Spleen (tissue), 11 donors: Measurements from ENCODE around the gene DOCK10. TPM values are rescaled to one million over a fixed set of nuclear protein-coding genes. Genes with fewer than 3 reads are reported as not detected.

Source experiments
- DNase-seq: peaks from one replicate; pipeline ENCODE4 v3.0.0-alpha.2; 2020
- H3K27ac ChIP-seq, 8 donors: fragments of 200-600 bp; sonication (generic) in 7 of 8; 1 replicate in 4 of 8; 2 replicates in 4 of 8; pipeline versions ENCODE4 v1.5.0 to v1.8.0; 2016 to 2021; ENCODE audit warnings: inconsistent platforms in 4 of 8, mild to moderate bottlenecking in 4 of 8, moderate library complexity in 1 of 8
- H3K27me3 ChIP-seq, 7 donors: fragments of 200-600 bp; sonication (generic) in 6 of 7; replicated peaks in 1 of 7; 1 replicate in 4 of 7; 2 replicates in 3 of 7; pipeline versions ENCODE4 v1.5.0 to v1.8.0; 2016 to 2021; ENCODE audit warnings: inconsistent platforms in 3 of 7, mild to moderate bottlenecking in 1 of 7
- H3K36me3 ChIP-seq, 6 donors: fragments of 200-600 bp; sonication (generic) in 5 of 6; 1 replicate in 4 of 6; 2 replicates in 2 of 6; pipeline versions ENCODE4 v1.5.0 to v1.8.0; 2016 to 2021; ENCODE audit warnings: inconsistent platforms in 2 of 6
- H3K4me1 ChIP-seq, 6 donors: fragments of 200-600 bp; sonication (generic) in 5 of 6; 1 replicate in 3 of 6; 2 replicates in 3 of 6; pipeline versions ENCODE4 v1.5.0 to v1.8.0; 2016 to 2021; ENCODE audit warnings: inconsistent platforms in 3 of 6
- H3K4me3 ChIP-seq, 8 donors: fragments of 200-600 bp; sonication (generic) in 7 of 8; 1 replicate in 4 of 8; 2 replicates in 4 of 8; pipeline versions ENCODE4 v1.5.0 to v1.8.0; 2016 to 2021; ENCODE audit warnings: inconsistent platforms in 4 of 8, mild to moderate bottlenecking in 4 of 8, moderate library complexity in 2 of 8
- H3K9me3 ChIP-seq, 8 donors: fragments of 200-600 bp; sonication (generic) in 7 of 8; 1 replicate in 4 of 8; 2 replicates in 4 of 8; pipeline versions ENCODE4 v1.5.0 to v1.8.0; 2016 to 2021; ENCODE audit warnings: inconsistent platforms in 4 of 8
- CTCF ChIP-seq, 11 experiments: fragments of 200-600 bp in 7 of 11; fragments of 450-650 bp in 4 of 11; sonication (generic) in 4 of 11; IDR thresholded peaks in 8 of 11; conservative IDR thresholded peaks in 3 of 11; 1 replicate in 7 of 11; 2 replicates in 4 of 11; pipeline versions ENCODE4 v1.4.0 to v1.8.0; 2016 to 2021; ENCODE audit warnings: antibody characterized with exemption in 11 of 11, inconsistent platforms in 4 of 11, mild to moderate bottlenecking in 1 of 11
- POLR2A ChIP-seq, 3 donors: fragments of 450-650 bp; IDR thresholded peaks; one replicate each; pipeline ENCODE4 v1.5.1; 2017; ENCODE audit warnings: antibody characterized with exemption in 3 of 3, mild to moderate bottlenecking in 1 of 3
- POLR2AphosphoS5 ChIP-seq, 3 donors: sonication (generic); formaldehyde crosslinking; IDR thresholded peaks; one replicate each; pipeline ENCODE4 v1.5.1; 2017; ENCODE audit warnings: antibody characterized with exemption in 3 of 3
- WGBS, 5 donors: extraction: QIAGEN DNeasy Blood & Tissue Kit in 3 of 5; methylation state at CpG; one replicate each; pipeline versions ENCODE4 v1.1.5 to v1.1.7; 2013 to 2018; 5-methylcytosine and 5-hydroxymethylcytosine counted together
- intact Hi-C: fragments of 100-400 bp; cut with DNase I; formaldehyde crosslinking; loops from one replicate; pipeline ENCODE4 v1.15.0; 2023; ENCODE audit warnings: low total_unique reads
- polyA plus RNA-seq, 3 donors: library from polyadenylated mRNA; stranded (reverse); fragments of 200-250 nt; gene quantifications; one replicate each; pipeline ENCODE4 v1.2.1, GENCODE V29; 2013
- total RNA-seq, 7 donors: library from RNA; depleted of rRNA in 3 of 7; stranded (reverse); fragments of >200 nt in 3 of 7; fragmentation: NEBNext Ultra II Directional in 4 of 7; extraction: Animal tissue kit (Norgen Biotek cat#: 25700) in 4 of 7; gene quantifications; one replicate each; pipeline versions ENCODE4 v1.1.0 to v1.2.1, GENCODE V29; 2016 to 2021
- donor health status: healthy with polysubstance abuse.
- donor health status: DM: no; HTN: no; CAD: no; lungs with moderate emphysema.
- donor health status: DM: no; HTN: no; CAD: no.
- donor health status: Bipolar disorder and iron deficiency.
- donor health status: healthy.
- donor health status: DM: no; HTN: no; CAD: no.
- donor health status: DM: yes; HTN: yes; CAD: no.

The DOCK10 gene
- total and polyA plus RNA-seq, 10 donors, result 12.5 to 203 (median 158) TPM

- Histone ChIP-seq H3K27ac (peak overlapping the region in 1 of 8 donors; percentile 14), H3K27me3 (no peaks in the 10 kb centered on the region), H3K36me3 (peaks cover 0 to 100% (median 88%) of the 10 kb centered on the region in 6 donors), H3K4me3 (no peak overlapping the region), H3K4me1 (peaks cover 0 to 15% (median 8%) of the 10 kb centered on the region in 6 donors), H3K9me3 (peaks cover 0 to 5% (median 1%) of the 10 kb centered on the region in 8 donors)
- intact Hi-C loops, result no loop called here
- DNase-seq, result no peak
- TF ChIP-seq POLR2AphosphoS5 (IDR thresholded peaks at IDR 0.05) (no peak), POLR2A (IDR thresholded peaks at IDR 0.05) (no peak), CTCF (IDR thresholded peaks at IDR 0.05 in 8 of 11, conservative IDR thresholded peaks at IDR 0.05 in 3 of 11) (no peak)
- WGBS, 5 donors, result 83 to 93% (median 89%) methylated on average over 2 of the region's 2 CpGs
Measured at GRCh38 chr2:224837066-224837465, 205.2 kb downstream of the DOCK10 start.

GRCh38 chr2:224836263-224836662, 206.0 kb downstream of the DOCK10 start:
- Histone ChIP-seq H3K4me3 (no peak overlapping the region), H3K27me3 (no peaks in the 10 kb centered on the region), H3K27ac (no peak overlapping the region), H3K36me3 (peaks cover under 1 to 100% (median 88%) of the 10 kb centered on the region in 6 donors), H3K9me3 (peaks cover 0 to 5% (median 1%) of the 10 kb centered on the region in 8 donors), H3K4me1 (peaks cover 0 to 15% (median 8%) of the 10 kb centered on the region in 6 donors)
- TF ChIP-seq POLR2A (IDR thresholded peaks at IDR 0.05) (no peak), POLR2AphosphoS5 (IDR thresholded peaks at IDR 0.05) (no peak), CTCF (IDR thresholded peaks at IDR 0.05 in 8 of 11, conservative IDR thresholded peaks at IDR 0.05 in 3 of 11) (no peak)
- DNase-seq, result no peak
- intact Hi-C loops, result no loop called here

GRCh38 chr2:224835405-224835804, 206.9 kb downstream of the DOCK10 start:
- Histone ChIP-seq H3K36me3 (peaks cover 4 to 100% (median 86%) of the 10 kb centered on the region in 6 donors), H3K27me3 (no peaks in the 10 kb centered on the region), H3K4me1 (peaks cover 0 to 15% (median 8%) of the 10 kb centered on the region in 6 donors), H3K9me3 (no peaks in the 10 kb centered on the region), H3K4me3 (no peak overlapping the region), H3K27ac (no peak overlapping the region)
- no peak for DNase-seq
- 84 to 97% (median 90%) methylated on average over 6 of the region's 6 CpGs for WGBS, 5 donors
- TF ChIP-seq CTCF (IDR thresholded peaks at IDR 0.05 in 8 of 11, conservative IDR thresholded peaks at IDR 0.05 in 3 of 11) (no peak), POLR2AphosphoS5 (IDR thresholded peaks at IDR 0.05) (no peak), POLR2A (IDR thresholded peaks at IDR 0.05) (no peak)
- intact Hi-C loops, result no loop called here

- Histone ChIP-seq H3K4me1 (peaks cover 0 to 15% (median 8%) of the 10 kb centered on the region in 6 donors), H3K36me3 (peaks cover 4 to 100% (median 87%) of the 10 kb centered on the region in 6 donors), H3K4me3 (no peak overlapping the region), H3K9me3 (no peaks in the 10 kb centered on the region), H3K27ac (no peak overlapping the region), H3K27me3 (no peaks in the 10 kb centered on the region)
- TF ChIP-seq POLR2AphosphoS5 (IDR thresholded peaks at IDR 0.05), result no peak
- TF ChIP-seq CTCF (IDR thresholded peaks at IDR 0.05 in 8 of 11, conservative IDR thresholded peaks at IDR 0.05 in 3 of 11), result no peak
- TF ChIP-seq POLR2A (IDR thresholded peaks at IDR 0.05), result no peak
- 82 to 97% (median 93%) methylated on average over 2 of the region's 2 CpGs for WGBS, 5 donors
- intact Hi-C loops, result no loop called here
- DNase-seq, result no peak
Measured at GRCh38 chr2:224833986-224834385, 208.3 kb downstream of the DOCK10 start.
